NCI-H1694 (cell line): Measurements from ENCODE around the gene SGCG.
"Not testable (repeated sequence)": the region's sequence is repeated elsewhere in the genome, so short reads cannot be mapped to it uniquely, and the experiment has no call there.

Experiments
- DNase-seq: peaks from one replicate; lab custom pipeline; 2025; lab: John Stamatoyannopoulos, UW

Gene SGCG, protein sequence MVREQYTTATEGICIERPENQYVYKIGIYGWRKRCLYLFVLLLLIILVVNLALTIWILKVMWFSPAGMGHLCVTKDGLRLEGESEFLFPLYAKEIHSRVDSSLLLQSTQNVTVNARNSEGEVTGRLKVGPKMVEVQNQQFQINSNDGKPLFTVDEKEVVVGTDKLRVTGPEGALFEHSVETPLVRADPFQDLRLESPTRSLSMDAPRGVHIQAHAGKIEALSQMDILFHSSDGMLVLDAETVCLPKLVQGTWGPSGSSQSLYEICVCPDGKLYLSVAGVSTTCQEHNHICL

DNA sequence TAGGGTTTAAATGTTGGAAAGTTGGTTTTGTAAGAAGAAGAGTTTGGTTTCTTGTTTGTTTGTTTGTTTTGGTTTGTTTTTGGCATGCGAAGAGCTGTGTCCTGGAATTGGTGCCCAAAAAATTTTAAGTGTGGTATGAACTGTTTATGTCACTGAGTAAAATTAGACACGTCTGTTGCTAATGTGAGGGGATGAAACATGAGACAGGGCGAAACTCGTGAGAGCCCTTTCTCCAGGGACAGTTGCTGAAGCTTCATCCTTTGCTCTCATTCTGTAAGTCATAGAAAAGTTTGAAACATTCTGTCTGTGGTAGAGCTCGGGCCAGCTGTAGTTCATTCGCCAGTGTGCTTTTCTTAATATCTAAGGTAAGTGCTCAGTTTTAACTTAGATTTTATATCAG, at the start of gene SGCG:
Gene SGCG, plus strand, starts transcription at position 269 of the 400 bp plus-strand sequence. CDS start 22,716 bp downstream, outside the sequence.
- DNase-seq: no peak

DNA sequence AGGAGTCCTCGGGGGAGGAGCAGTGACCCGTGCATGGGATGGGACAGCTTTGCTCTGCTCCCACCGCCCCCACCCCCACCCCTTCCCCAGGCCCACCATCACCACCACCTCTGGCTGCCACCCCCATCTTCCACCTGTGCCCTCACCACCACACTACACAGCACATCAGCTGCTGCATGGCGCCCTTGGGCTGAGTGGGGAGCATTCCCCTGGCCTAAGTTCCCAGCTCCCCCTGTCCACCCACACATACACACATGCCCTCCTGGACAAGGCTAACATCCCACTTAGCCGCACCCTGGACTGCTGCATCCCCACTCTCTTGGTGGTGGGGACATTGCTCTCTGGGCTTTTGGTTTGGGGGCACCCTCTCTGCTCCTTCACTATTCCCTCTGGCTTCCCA, 46.2 kb upstream of the SGCG start:
- no peak for DNase-seq

DNA sequence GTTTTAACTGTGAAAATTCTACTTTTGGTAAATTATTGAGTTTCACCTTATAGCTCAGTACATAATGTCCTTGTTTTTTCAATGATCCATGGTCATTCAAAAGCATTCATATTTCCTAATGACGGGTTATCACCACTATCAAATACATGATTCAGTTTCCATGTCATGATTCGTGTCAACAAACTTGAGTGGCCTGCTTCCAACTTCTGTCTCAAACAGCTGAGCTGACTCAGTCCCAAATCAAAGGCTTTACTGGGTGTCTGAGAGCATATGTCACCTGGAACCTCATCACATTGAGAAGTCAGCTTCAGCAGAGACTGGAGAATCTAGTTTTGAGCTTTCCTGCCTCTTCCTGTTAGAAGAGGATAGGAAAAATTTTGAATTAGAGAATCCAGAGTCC, 40.3 kb upstream of the SGCG start:
- DNase-seq: no peak

DNA sequence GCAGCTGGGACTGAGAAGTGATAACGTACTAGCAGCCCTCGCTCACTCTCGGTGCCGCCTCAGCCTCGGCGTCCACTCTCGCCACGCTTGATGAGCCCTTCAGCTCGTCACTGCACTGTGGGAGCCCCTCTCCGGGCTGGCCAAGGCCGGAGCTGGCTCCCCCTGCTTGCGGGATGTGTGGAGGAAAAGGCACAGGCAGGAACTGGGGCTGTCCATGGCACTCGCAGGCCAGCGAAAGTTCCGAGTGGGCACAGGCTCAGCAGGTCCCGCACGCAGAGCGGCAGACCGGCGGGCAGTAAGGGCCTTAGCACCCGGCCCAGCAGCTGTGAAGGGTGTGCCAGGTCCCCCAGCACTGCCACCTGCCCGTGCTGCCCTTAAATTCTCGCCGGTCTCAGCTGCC, 38.8 kb upstream of the SGCG start:
- DNase-seq: no peak

DNA sequence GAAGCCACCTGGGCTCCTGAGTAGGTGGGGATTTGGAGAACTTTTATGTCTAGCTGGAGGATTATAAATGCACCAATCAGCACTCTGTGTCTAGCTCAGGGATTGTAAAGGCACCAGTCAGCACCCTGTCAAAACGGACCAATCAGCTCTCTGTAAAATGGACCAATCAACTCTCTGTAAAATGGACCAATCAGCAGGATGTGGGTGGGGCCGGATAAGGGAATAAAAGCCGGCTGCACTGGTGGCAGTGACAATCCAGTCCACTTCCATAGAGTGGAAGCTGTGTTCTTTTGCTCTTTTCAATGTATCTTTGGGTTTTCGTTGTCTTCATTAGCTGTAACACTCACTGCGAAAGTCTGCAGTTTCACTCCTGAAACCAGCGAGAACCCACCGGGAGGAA, 38.2 kb upstream of the SGCG start:
- not testable (repeated sequence) for DNase-seq

DNA sequence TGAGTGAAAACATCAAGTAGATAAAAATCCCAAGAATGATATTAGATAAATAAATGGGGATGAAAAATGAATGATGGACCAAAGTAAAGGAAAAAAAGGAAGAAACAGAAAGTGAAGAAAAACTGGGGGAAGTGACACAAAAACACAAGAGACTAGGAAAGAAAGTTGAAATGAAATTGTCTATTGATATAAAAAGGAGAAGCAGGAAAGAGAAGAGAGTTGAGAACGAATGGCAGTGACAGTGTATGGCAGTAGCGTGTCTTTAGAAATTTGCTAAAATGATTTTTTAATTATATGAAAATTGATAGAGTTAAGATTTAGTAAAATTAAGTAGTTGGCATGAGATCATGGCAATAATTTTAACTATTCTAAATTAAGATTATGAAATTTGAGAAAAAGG, 36.3 kb upstream of the SGCG start:
- DNase-seq: no peak

DNA sequence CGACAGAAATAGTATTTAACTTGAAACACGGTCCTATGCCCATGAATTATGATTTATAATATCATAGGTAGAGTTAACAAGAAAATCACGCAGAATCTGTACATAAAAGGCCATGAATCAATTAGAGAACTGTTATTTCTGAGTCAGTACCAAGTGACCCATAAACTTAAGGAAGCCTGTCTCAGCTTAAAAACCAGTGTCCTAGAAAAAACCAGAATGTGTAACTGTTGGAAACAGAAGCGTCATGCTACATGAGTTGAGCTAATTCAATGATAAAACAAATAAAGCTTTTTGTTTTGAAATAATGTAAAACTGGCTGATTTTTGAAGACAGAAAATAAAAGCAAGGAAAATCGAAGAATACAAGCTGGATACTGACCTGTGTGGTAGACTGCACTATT, 34.8 kb upstream of the SGCG start:
- no peak for DNase-seq

DNA sequence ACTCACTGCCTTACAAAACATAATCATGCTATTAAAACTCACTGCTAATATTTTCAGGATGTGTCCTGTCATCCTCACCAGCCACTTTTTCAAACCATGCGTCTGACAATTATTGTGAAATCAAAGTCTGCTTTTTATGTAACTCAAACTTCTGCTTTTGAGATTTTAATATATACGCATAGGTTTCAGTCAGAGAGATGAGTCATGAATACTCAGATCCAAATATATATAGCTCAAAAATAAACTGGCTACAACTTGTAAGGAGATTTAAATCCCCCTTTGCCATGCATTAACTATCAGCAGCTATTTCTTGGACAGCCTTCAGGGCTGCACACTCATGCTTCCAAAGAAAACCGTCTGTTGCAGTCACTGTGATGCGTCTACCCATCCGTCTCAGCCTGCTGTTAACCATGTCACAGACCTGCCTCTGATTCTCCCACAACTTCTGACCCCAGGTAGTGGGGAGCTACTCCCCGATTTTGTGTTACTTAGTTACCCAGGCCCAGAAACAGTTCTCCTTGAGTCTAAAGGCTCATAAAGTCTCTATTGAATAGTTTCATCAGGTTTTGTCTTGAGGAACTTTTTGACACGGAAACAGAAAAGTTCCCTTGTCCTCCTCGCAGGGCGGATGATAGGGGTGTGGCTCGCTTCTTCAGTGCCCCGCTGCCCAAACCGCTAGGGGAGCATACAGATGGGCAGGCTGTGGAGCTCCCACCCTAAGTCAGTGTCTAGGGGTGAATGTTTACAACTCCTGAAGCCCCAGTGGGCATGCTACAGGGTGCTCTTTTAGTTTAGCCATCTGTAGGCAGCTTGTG, 33.8 kb upstream of the SGCG start:
- DNase-seq: no peak

DNA sequence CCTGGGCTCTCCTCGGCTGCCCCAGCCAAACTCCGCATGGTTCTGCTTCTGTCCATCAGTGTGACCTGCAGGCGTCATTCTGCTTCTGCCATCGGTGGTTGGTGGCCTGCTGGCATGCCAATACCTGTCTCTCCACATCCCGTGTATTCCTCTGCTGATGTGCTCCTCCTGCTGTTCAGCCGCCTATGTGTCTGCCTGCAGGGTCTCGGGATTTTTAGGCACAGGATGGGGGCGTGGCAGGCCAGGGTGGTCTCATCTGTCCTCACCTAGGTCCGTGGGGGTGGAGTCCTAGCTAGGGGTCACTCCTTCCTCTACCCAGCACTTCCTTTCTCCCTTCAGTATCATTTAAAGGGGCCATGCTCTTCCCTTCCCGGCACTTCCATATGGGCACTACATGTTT, 33.0 kb upstream of the SGCG start:
- DNase-seq: no peak

DNA sequence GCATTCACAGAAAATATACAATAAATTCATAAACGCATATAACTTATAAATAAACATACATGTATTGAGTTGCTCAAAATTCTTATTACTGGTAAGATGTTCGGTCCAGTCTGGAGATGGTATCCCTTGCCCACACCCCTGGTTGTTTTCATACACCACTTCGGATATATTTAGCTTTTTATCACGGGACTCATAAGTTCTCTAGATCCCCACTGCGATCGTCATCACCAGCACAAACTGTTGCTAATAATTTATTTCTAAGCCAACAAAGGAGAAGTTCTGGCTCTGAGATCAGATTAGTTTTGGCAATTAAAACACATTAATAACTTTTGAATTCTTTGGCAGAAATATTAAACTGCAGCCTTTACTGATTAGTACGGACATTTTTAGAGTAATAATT, 23.0 kb upstream of the SGCG start:
- DNase-seq: no peak

DNA sequence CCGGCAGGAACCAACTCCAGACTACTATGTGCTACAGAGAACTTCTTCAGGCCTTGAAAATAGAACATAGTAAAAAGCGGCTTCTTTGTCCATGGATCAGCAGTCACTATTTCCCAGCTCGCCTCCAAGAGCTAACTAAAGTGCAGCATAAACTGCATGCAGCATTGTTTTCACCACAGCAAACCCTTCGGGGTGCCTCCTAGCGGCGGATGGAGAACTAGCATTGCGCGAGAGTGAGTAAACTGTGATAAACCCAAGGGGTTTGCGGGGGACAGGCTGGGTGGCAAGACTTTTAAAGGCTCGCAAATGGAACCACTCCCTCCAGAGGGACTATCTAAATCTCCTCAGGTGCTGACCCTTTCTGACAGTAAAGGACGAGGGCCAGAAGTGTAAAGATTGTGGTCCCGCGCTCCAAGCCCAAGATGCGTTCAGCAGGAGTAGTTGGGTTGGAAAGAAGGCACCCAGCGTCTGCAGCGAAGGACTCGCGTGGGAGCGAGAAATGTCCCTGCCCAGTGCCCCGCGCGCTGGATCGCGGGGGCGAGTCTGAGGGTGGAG, 21.5 kb upstream of the SGCG start:
- DNase-seq: no peak

DNA sequence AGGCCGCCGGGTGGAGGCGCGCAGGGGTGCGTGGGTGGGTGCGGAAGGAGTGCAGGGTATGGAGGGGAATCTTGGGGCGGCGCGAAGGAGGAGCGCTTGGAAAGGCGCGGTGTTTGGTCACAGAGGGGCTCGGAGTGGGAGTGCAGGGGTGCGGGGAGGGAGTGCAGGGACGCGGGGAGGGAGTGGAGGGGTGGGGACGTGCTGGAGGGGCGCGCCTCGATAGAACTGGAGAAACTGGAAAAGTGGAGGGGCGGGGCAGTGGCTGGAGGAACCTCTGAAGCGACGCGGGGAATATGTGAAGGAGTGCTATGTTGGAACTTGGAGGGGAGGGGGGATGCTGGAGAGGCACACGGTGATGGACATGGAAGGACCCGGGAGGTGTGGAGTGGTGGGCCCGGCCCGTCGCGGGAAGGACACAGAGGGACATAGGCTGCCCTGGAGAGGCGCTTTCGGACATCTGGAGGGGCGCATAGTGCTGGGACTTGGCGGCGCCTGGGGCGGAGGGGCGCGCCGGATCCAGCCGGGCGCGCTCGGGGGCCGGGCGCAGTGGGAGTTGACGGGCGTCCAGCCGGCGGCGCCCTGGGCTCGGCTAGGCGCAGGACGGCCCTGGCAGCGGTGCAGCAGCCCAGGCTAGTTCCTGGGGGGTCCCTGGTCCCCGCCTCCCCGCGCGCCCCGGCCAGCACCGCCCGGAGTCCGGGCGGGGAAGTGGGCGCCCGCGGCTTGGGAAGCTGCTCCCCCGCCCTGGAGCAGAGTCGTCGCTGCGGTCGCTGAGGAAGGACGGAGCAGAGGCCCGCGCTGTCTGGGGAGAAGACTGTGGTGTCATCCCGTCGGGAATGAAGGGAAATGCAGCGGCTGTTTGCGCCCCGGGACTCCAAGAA, 20.8 kb upstream of the SGCG start:
- DNase-seq: no peak

DNA sequence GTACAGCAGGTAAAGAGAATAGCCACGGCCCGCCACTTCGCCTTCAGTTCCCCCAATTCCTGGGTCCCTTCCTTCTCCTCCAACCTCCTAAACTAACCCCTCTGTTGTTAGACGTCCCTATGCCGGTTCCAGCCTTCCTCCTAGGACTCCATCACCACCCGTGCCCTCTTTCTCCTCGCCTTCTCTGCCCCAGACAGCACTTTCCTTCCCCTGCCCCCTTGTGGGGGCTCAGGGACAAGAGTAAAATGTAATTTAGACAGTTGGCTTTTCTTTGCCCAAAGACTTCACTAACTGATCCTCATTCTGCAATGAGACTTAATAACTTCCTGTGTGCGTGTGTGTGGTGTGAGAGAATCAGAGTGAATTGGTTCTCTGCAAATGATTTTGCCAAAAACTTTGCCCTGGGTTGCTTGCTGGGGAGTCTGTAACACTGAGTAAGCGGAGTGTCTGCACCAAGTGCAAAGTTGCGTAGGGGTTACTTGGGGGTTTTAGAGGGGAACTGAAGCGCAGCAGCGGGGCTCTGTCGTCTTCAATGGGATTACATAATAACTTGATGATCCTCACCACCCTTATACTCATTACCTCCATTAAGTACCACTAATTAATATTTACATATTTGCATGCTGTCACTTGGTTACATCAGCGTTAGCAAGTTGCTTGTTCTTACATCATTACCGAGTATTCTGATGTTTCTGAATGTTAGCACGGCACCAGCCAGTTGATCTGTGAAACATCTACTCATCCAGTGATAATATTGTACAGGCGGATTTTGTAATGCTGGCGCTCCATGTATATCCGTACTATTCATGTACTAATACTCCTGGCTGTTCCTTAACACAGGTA, 19.9 kb upstream of the SGCG start:
- DNase-seq: no peak

DNA sequence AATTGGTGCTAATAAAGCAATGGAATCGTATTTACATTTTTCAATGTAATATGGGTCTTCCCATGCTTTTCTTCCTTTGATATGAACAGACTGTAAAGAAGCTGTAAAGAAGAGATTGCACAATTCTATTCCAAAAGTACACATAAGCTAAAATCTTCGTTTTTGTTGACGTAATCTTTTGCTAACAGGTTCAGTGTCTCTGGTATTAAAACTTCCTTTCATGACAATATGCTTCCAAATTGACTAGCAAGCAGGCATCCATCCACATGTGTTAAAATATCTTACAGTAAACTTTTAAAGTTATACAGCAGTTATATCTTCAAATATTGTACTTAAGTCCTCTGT, 19.3 kb upstream of the SGCG start:
- DNase-seq: no peak

DNA sequence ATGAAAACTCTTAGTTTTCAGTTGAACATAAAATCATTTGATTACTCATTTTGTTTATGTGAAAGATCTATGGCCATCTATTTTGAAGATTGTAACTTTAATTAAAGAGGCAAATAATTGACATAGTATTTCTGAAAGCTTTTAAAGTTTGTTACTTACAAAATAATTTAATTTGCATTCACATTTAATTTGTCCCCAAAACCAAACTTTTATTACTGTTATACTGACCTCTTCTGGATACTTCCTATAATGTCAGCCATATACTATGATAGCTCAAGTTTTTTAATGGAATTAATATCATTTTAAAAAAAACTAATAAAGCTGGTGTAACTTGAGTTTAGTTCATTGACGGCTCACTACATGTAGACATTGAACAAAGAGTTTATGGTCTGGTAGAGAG, 4.9 kb upstream of the SGCG start:
- DNase-seq: no peak

DNA sequence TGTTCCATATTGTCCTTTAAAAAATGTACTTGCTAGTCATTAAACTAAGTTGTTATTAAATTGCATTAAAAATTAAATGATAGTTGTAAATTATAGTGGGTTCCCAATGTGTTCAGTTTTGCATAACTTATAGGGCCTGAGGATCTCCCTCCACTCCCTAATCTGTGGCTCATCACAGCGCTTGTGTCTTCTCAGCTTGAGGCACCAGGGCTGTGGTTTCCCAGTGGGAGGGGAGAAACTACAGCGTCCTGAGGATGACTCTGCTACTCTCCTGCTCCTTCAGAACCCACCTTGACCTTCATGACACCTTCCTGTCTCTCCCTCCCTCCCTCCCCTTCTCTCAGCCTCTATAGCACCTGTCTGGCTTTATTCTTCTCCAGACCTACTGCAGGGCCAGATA, 1.4 kb downstream of the SGCG start:
- no peak for DNase-seq

DNA sequence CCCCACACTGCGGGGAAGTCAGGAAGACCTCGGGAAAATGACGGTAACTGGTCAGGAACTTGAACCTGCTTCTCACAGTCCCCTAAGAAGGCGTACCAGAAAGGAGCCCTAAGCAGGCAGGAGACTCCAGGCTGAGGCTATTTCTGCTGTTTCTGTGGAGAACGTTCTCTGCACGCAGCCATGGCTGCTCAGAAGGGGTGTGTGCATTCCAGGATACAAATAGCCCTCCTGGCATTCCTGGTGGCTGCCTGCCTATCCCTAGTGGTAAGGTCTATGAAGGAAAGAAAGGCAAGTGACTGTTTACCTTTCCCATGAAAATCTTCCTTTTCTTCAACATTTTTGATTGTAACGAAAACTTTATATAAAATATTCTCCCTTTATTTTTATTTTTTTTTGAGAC, 2.5 kb downstream of the SGCG start:
- DNase-seq: no peak

DNA sequence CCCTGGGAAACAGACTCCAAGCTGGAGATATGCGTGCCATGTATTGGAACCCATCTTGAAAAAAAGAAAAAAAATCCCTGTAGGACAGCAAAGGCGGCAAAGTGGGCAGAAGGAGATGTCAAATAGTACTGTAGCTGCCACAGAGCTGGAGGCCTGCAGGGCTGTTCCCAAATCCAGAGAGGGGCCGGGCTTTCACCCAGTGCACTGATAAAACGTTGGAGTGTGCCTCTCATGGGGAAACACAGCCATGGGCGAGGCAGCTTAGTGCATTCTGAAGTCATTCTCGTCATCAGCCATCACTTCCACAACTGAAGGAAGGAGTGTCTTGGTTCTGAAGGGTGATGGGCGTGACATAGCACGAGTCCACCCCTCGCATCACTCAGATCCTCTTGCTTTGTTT, 4.8 kb downstream of the SGCG start:
- DNase-seq: no peak

DNA sequence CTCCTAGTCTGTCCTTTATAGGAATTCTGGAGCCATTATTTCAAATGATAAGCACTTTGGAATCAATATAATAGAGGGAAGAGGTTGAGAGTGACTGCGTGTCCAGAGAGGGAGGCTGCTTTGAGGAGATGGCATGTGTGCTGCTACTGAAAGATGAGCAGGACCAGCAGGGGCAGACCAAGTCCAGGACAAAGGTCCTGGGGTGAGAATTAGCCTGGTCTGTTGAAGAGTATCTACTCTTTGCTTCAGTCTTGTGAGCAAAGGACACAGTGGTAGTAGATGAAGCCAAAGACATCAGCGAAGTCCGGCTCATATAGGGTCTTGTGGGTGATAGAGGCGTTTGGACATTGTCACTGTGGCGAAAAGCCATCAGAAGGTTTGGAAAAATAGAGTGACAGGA, 21.1 kb downstream of the SGCG start:
- DNase-seq: no peak

DNA sequence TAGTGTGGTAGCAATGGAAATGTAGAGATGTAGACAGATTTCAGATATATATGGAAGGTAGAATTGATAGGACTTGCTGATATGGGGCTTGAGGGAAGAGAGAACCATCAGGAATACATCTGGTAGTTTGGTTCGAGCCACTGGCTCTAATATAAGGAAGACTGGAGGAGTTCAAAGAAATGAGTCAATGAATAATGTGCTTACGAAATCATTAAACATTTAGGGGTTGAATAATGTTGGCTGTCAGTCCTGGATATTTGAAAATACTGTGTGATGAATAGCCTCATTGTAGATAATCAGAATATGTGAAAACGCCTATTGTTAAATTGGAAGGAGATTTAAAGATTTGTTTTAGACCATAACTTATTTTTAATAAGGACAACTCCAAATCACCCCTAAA, 21.6 kb downstream of the SGCG start:
- DNase-seq: no peak

DNA sequence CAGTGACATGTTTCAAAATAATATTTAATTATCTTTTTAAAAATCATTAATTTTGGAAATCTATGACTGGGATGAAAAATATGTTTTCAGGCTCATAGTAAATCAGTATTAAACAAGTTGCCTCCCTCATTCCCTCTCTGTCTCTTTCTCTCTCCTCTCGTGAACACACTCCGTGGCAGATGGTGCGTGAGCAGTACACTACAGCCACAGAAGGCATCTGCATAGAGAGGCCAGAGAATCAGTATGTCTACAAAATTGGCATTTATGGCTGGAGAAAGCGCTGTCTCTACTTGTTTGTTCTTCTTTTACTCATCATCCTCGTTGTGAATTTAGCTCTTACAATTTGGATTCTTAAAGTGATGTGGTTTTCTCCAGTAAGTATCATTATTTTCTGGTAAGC, 22.7 kb downstream of the SGCG start:
- DNase-seq: no peak

DNA sequence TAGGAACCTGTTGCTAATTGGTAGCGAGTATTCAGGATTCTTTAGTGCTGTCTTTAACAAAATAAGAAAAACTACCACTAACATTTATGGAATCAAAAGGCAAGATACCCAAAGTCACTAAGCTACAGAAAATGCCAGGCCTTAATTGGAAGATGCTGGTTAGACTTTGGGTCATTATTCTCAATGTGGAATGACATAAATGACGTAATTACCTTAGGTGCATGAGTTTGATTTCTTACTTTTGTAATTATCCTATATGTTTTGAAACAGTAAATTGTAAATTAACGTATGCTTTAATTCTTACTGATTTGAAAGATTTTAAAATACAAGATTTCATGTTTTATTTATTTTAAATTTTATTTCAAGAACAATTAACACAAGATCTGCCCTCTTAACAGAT, 25.0 kb downstream of the SGCG start:
- no peak for DNase-seq
